Lower leg skin (tissue), 4 donors: ENCODE results near the gene RAB3D. TPM values are rescaled to one million over a fixed set of nuclear protein-coding genes. Genes with fewer than 3 reads are reported as not detected.
"Not testable (repeated sequence)": the region's sequence is repeated elsewhere in the genome, so short reads cannot be mapped to it uniquely, and the experiment has no call there.

Experiments used
- DNase-seq, 2 donors: peaks; one replicate each; pipeline ENCODE4 v3.0.0-alpha.2; 2019; ENCODE audit warnings: low spot score in 2 of 2
- H3K4me3 ChIP-seq: fragments of 200-600 bp; sonication (generic); 2 replicates; pipeline ENCODE4 v1.5.1; 2017; ENCODE audit warnings: mild to moderate bottlenecking, low read depth; ENCODE audit not compliant: poor library complexity, severe bottlenecking
- CTCF ChIP-seq, 3 donors: fragments of 450-650 bp; IDR thresholded peaks; one replicate each; pipeline ENCODE4 v1.5.1; 2016; ENCODE audit warnings: antibody characterized with exemption in 3 of 3, mild to moderate bottlenecking in 3 of 3, moderate library complexity in 2 of 3
- POLR2A ChIP-seq, 2 donors: fragments of 450-650 bp; IDR thresholded peaks; one replicate each; pipeline ENCODE4 v1.6.1; 2016 to 2017; ENCODE audit warnings: antibody characterized with exemption in 2 of 2, mild to moderate bottlenecking in 1 of 2, moderate library complexity in 1 of 2
- WGBS, 2 donors: methylation state at CpG; one replicate each; pipeline ENCODE4 v1.1.5; 2018; 5-methylcytosine and 5-hydroxymethylcytosine counted together
- intact Hi-C: fragments of 100-400 bp; cut with DNase I; formaldehyde crosslinking; loops from one replicate; pipeline ENCODE4 v1.15.0; 2023; ENCODE audit warnings: low total_unique reads
- total RNA-seq, 4 donors: library from RNA; depleted of rRNA; stranded (reverse); fragments of >200 nt; gene quantifications; one replicate each; pipeline ENCODE4 v1.1.0, GENCODE V29; 2016

Gene RAB3D
- total RNA-seq, 4 donors from 2014 or later, result 88.6 to 107 (median 98.0) TPM

- TF ChIP-seq CTCF (IDR thresholded peaks at IDR 0.05), result peak in 1 of 3 donors; percentile 74
- no peak for TF ChIP-seq POLR2A (IDR thresholded peaks at IDR 0.05)
- peak; percentile 96 to 99 for DNase-seq
- H3K4me3 ChIP-seq, result peak overlapping the region; percentile 44
- intact Hi-C loops, result no loop called here
- 1% methylated on average over 51 to 54 of the region's 54 CpGs for WGBS, 2 donors
These were observed 41.4 kb upstream of the RAB3D start for GRCh38 chr19:11380653-11381537.

GRCh38 chr19:11379857-11380350, 40.4 kb upstream of the RAB3D start:
- no peak overlapping the region for H3K4me3 ChIP-seq
- DNase-seq, result no peak
- no peak for TF ChIP-seq CTCF (IDR thresholded peaks at IDR 0.05)
- TF ChIP-seq POLR2A (IDR thresholded peaks at IDR 0.05), result no peak
- WGBS, 2 donors, result 92 to 95% methylated on average over 7 of the region's 7 CpGs
- intact Hi-C loops, result no loop called here

GRCh38 chr19:11379269-11379845, 39.9 kb upstream of the RAB3D start:
- H3K4me3 ChIP-seq, DNase-seq, intact Hi-C loops: not testable (repeated sequence)
- 87 to 88% methylated on average over 14 of the region's 14 CpGs for WGBS, 2 donors

- peak in 1 of 2 donors; percentile 90 for DNase-seq
- TF ChIP-seq POLR2A (IDR thresholded peaks at IDR 0.05) (no peak), CTCF (IDR thresholded peaks at IDR 0.05) (no peak)
- intact Hi-C loops, result no loop called here
- no peak overlapping the region for H3K4me3 ChIP-seq
- 51 to 58% methylated on average over 4 to 5 of the region's 8 CpGs for WGBS, 2 donors
These were observed 39.1 kb upstream of the RAB3D start for GRCh38 chr19:11378319-11379189.

- no peak for DNase-seq
- 75 to 91% methylated on average over 3 of the region's 3 CpGs for WGBS, 2 donors
- TF ChIP-seq POLR2A (IDR thresholded peaks at IDR 0.05) (no peak), CTCF (IDR thresholded peaks at IDR 0.05) (no peak)
- intact Hi-C loops, result no loop called here
- H3K4me3 ChIP-seq, result no peak overlapping the region
These were observed 38.3 kb upstream of the RAB3D start for GRCh38 chr19:11377756-11378155.
